Spleen (tissue), 11 donors: ENCODE measurements around the gene GRK6. TPM values are rescaled to one million over a fixed set of nuclear protein-coding genes. Genes with fewer than 3 reads are reported as not detected.

Experiments
- DNase-seq: peaks from one replicate; pipeline ENCODE4 v3.0.0-alpha.2; 2020
- H3K27ac ChIP-seq, 8 donors: fragments of 200-600 bp; sonication (generic) in 7 of 8; 1 replicate in 4 of 8; 2 replicates in 4 of 8; pipeline versions ENCODE4 v1.5.0 to v1.8.0; 2016 to 2021; ENCODE audit warnings: inconsistent platforms in 4 of 8, mild to moderate bottlenecking in 4 of 8, moderate library complexity in 1 of 8
- H3K27me3 ChIP-seq, 7 donors: fragments of 200-600 bp; sonication (generic) in 6 of 7; replicated peaks in 1 of 7; 1 replicate in 4 of 7; 2 replicates in 3 of 7; pipeline versions ENCODE4 v1.5.0 to v1.8.0; 2016 to 2021; ENCODE audit warnings: inconsistent platforms in 3 of 7, mild to moderate bottlenecking in 1 of 7
- H3K36me3 ChIP-seq, 6 donors: fragments of 200-600 bp; sonication (generic) in 5 of 6; 1 replicate in 4 of 6; 2 replicates in 2 of 6; pipeline versions ENCODE4 v1.5.0 to v1.8.0; 2016 to 2021; ENCODE audit warnings: inconsistent platforms in 2 of 6
- H3K4me1 ChIP-seq, 6 donors: fragments of 200-600 bp; sonication (generic) in 5 of 6; 1 replicate in 3 of 6; 2 replicates in 3 of 6; pipeline versions ENCODE4 v1.5.0 to v1.8.0; 2016 to 2021; ENCODE audit warnings: inconsistent platforms in 3 of 6
- H3K4me3 ChIP-seq, 8 donors: fragments of 200-600 bp; sonication (generic) in 7 of 8; 1 replicate in 4 of 8; 2 replicates in 4 of 8; pipeline versions ENCODE4 v1.5.0 to v1.8.0; 2016 to 2021; ENCODE audit warnings: inconsistent platforms in 4 of 8, mild to moderate bottlenecking in 4 of 8, moderate library complexity in 2 of 8
- H3K9me3 ChIP-seq, 8 donors: fragments of 200-600 bp; sonication (generic) in 7 of 8; 1 replicate in 4 of 8; 2 replicates in 4 of 8; pipeline versions ENCODE4 v1.5.0 to v1.8.0; 2016 to 2021; ENCODE audit warnings: inconsistent platforms in 4 of 8
- CTCF ChIP-seq, 11 experiments: fragments of 200-600 bp in 7 of 11; fragments of 450-650 bp in 4 of 11; sonication (generic) in 4 of 11; IDR thresholded peaks in 8 of 11; conservative IDR thresholded peaks in 3 of 11; 1 replicate in 7 of 11; 2 replicates in 4 of 11; pipeline versions ENCODE4 v1.4.0 to v1.8.0; 2016 to 2021; ENCODE audit warnings: antibody characterized with exemption in 11 of 11, inconsistent platforms in 4 of 11, mild to moderate bottlenecking in 1 of 11
- POLR2A ChIP-seq, 3 donors: fragments of 450-650 bp; IDR thresholded peaks; one replicate each; pipeline ENCODE4 v1.5.1; 2017; ENCODE audit warnings: antibody characterized with exemption in 3 of 3, mild to moderate bottlenecking in 1 of 3
- POLR2AphosphoS5 ChIP-seq, 3 donors: sonication (generic); formaldehyde crosslinking; IDR thresholded peaks; one replicate each; pipeline ENCODE4 v1.5.1; 2017; ENCODE audit warnings: antibody characterized with exemption in 3 of 3
- WGBS, 5 donors: extraction: QIAGEN DNeasy Blood & Tissue Kit in 3 of 5; methylation state at CpG; one replicate each; pipeline versions ENCODE4 v1.1.5 to v1.1.7; 2013 to 2018; 5-methylcytosine and 5-hydroxymethylcytosine counted together
- intact Hi-C: fragments of 100-400 bp; cut with DNase I; formaldehyde crosslinking; loops from one replicate; pipeline ENCODE4 v1.15.0; 2023; ENCODE audit warnings: low total_unique reads
- polyA plus RNA-seq, 3 donors: library from polyadenylated mRNA; stranded (reverse); fragments of 200-250 nt; gene quantifications; one replicate each; pipeline ENCODE4 v1.2.1, GENCODE V29; 2013
- total RNA-seq, 7 donors: library from RNA; depleted of rRNA in 3 of 7; stranded (reverse); fragments of >200 nt in 3 of 7; fragmentation: NEBNext Ultra II Directional in 4 of 7; extraction: Animal tissue kit (Norgen Biotek cat#: 25700) in 4 of 7; gene quantifications; one replicate each; pipeline versions ENCODE4 v1.1.0 to v1.2.1, GENCODE V29; 2016 to 2021
- donor health status: healthy with polysubstance abuse.
- donor health status: DM: no; HTN: no; CAD: no; lungs with moderate emphysema.
- donor health status: DM: no; HTN: no; CAD: no.
- donor health status: Bipolar disorder and iron deficiency.
- donor health status: healthy.
- donor health status: DM: no; HTN: no; CAD: no.
- donor health status: DM: yes; HTN: yes; CAD: no.

GRK6 gene
- total and polyA plus RNA-seq, 10 donors, result 45.7 to 170 (median 133) TPM

GRCh38 chr5:177425196-177425800, 1.2 kb upstream of the GRK6 start:
- Histone ChIP-seq H3K4me1 (peaks cover 34 to 49% (median 43%) of the 10 kb centered on the region in 6 donors), H3K27me3 (no peaks in the 10 kb centered on the region), H3K27ac (peak overlapping the region; percentile 95 to 99 (median 98)), H3K4me3 (peak overlapping the region; percentile 34 to 88 (median 54)), H3K36me3 (peaks cover 0 to 8% (median 4%) of the 10 kb centered on the region in 6 donors), H3K9me3 (no peaks in the 10 kb centered on the region)
- no peak for DNase-seq
- TF ChIP-seq POLR2A (IDR thresholded peaks at IDR 0.05) (no peak), POLR2AphosphoS5 (IDR thresholded peaks at IDR 0.05) (no peak), CTCF (IDR thresholded peaks at IDR 0.05 in 8 of 11, conservative IDR thresholded peaks at IDR 0.05 in 3 of 11) (no peak)
- 41 to 45% (median 42%) methylated on average over 13 of the region's 13 CpGs for WGBS, 5 donors
- intact Hi-C loops, result no loop called here

- Histone ChIP-seq H3K9me3 (no peaks in the 10 kb centered on the region), H3K27me3 (no peaks in the 10 kb centered on the region), H3K4me3 (peak overlapping the region; percentile 34 to 88 (median 54)), H3K36me3 (peaks cover 0 to 15% (median 10%) of the 10 kb centered on the region in 6 donors), H3K27ac (peak overlapping the region; percentile 95 to 99 (median 98)), H3K4me1 (peaks cover 41 to 56% (median 50%) of the 10 kb centered on the region in 6 donors)
- intact Hi-C loops, result no loop called here
- DNase-seq, result peak; percentile 99
- WGBS, 5 donors, result 0% methylated on average over 28 to 52 of the region's 52 CpGs
- peak; percentile 94 to 95 (median 95) for TF ChIP-seq POLR2AphosphoS5 (IDR thresholded peaks at IDR 0.05)
- TF ChIP-seq CTCF (IDR thresholded peaks at IDR 0.05 in 8 of 11, conservative IDR thresholded peaks at IDR 0.05 in 3 of 11), result no peak
- TF ChIP-seq POLR2A (IDR thresholded peaks at IDR 0.05), result peak in 2 of 3 donors; percentile 44 to 81
These were observed 493 bp upstream of the GRK6 start for GRCh38 chr5:177425801-177426565.

GRCh38 chr5:177427211-177427822, 841 bp downstream of the GRK6 start:
- Histone ChIP-seq H3K27me3 (no peaks in the 10 kb centered on the region), H3K36me3 (peaks cover 0 to 28% (median 14%) of the 10 kb centered on the region in 6 donors), H3K4me3 (peak overlapping the region; percentile 58 to 90 (median 78)), H3K9me3 (no peaks in the 10 kb centered on the region), H3K4me1 (peaks cover 55 to 70% (median 64%) of the 10 kb centered on the region in 6 donors), H3K27ac (peak overlapping the region; percentile 92 to 99 (median 98))
- peak; percentile 82 for DNase-seq
- intact Hi-C loops, result no loop called here
- WGBS, 5 donors, result 1 to 10% (median 5%) methylated on average over 11 of the region's 11 CpGs
- no peak for TF ChIP-seq CTCF (IDR thresholded peaks at IDR 0.05 in 8 of 11, conservative IDR thresholded peaks at IDR 0.05 in 3 of 11)
- no peak for TF ChIP-seq POLR2AphosphoS5 (IDR thresholded peaks at IDR 0.05)
- no peak for TF ChIP-seq POLR2A (IDR thresholded peaks at IDR 0.05)
